GM10248 (cell line): ENCODE measurements around the gene PIP5K1B.

Experiments
- CTCF ChIA-PET: fragments of 300-600 bp; sonication (Branson Sonifier 250); formaldehyde crosslinking; extraction: SDS; loops from one replicate; lab custom pipeline; 2021; ENCODE audit warnings: antibody characterized with exemption; lab: Yijun Ruan, JAX
- POLR2A ChIA-PET: fragments of 350-650 bp; sonication (Branson Sonifier 250); formaldehyde crosslinking; extraction: SDS; loops from one replicate; lab custom pipeline; 2020; ENCODE audit warnings: antibody characterized with exemption; lab: Yijun Ruan, JAX
- DNase-seq: peaks from one replicate; pipeline ENCODE4 v3.0.0; 2012; ENCODE audit errors: extremely low spot score
- TF ChIP-seq, protein P1 (sequence below): IDR thresholded peaks from 2 replicates; pipeline ENCODE4 v1.5.1; 2012; ENCODE audit warnings: mild to moderate bottlenecking, low read depth; ENCODE audit errors: extremely low read depth, missing control alignments, control extremely low read depth

Gene PIP5K1B

DNA sequence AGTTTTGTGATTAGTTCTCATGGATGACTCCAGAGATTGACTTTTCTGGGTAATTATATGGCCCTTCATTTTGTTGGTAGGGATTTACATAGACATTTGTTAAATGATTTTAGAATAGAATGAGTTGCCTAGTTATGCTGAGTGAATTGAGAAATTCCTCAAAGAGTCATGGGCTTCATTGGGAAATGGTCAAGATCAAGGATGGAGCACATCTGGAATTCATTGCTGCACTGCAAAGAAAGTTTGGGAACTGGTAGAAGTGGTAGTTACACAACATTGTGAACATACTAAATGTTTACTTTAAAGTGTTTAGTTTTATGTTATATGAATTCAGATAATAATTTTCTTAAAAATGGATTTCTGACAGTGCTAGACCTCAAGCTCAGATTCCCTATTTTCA lies 46.5 kb downstream of the PIP5K1B start:
- ChIA-PET CTCF (interaction anchor here (0.9 to 1.8 kb wide), 6 partner anchors 9 to 178 kb away, joined by 3 to 6 read pairs (median 3); no protein-coding TSS in a partner anchor), POLR2A (no interaction called here)
- TF ChIP-seq, protein P1, sequence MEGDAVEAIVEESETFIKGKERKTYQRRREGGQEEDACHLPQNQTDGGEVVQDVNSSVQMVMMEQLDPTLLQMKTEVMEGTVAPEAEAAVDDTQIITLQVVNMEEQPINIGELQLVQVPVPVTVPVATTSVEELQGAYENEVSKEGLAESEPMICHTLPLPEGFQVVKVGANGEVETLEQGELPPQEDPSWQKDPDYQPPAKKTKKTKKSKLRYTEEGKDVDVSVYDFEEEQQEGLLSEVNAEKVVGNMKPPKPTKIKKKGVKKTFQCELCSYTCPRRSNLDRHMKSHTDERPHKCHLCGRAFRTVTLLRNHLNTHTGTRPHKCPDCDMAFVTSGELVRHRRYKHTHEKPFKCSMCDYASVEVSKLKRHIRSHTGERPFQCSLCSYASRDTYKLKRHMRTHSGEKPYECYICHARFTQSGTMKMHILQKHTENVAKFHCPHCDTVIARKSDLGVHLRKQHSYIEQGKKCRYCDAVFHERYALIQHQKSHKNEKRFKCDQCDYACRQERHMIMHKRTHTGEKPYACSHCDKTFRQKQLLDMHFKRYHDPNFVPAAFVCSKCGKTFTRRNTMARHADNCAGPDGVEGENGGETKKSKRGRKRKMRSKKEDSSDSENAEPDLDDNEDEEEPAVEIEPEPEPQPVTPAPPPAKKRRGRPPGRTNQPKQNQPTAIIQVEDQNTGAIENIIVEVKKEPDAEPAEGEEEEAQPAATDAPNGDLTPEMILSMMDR, result no peak
- DNase-seq, result no peak

DNA sequence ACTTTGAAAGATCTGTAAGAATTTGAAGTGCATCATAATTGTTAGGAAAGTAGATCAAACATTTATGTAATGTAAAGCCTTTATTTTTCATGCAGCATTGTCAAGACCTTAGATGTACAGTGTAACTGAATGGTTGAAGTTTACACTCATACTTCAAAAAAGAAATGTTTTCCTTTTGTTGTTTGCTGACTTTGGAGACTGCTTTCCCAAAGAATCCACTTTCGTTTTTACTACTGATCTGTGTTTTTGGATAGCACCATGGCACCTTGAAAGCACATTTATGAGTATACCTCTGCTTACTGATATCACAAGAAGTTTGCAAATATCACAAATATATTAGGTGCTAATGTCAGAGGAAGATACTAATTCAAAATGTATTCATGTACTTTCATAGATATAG lies 50.0 kb downstream of the PIP5K1B start:
- no peak for DNase-seq
- TF ChIP-seq, protein P1, result no peak
- CTCF ChIA-PET, result interaction anchor here (1.4 kb wide), 1 partner anchor 25 kb away, joined by 4 read pairs; a partner anchor contains a TSS
- POLR2A ChIA-PET, result no interaction called here

DNA sequence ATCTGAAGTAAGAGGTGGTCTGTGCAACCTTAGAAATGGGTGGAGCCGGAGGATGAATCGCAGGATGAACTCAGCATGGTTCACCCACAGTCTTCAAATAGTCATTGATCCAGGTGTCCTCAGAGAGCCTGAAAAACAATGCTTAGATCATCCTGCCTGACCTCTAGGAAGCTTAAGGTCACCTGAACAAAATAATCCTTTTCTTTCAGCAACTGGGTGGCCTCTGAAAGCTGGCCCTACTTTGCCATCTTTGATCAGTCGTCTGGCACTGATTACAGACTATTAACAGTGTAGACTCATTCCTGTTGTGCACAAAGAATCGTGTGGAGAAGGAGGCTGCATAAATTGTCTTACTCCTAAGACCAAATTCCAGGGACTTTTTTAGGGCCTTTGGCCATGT lies 50.7 kb downstream of the PIP5K1B start:
- DNase-seq, result no peak
- POLR2A ChIA-PET, result no interaction called here
- CTCF ChIA-PET, result interaction anchor here (1.4 to 1.6 kb wide), 2 partner anchors 22 to 24 kb away, joined by 4 read pairs; a partner anchor contains a TSS

DNA sequence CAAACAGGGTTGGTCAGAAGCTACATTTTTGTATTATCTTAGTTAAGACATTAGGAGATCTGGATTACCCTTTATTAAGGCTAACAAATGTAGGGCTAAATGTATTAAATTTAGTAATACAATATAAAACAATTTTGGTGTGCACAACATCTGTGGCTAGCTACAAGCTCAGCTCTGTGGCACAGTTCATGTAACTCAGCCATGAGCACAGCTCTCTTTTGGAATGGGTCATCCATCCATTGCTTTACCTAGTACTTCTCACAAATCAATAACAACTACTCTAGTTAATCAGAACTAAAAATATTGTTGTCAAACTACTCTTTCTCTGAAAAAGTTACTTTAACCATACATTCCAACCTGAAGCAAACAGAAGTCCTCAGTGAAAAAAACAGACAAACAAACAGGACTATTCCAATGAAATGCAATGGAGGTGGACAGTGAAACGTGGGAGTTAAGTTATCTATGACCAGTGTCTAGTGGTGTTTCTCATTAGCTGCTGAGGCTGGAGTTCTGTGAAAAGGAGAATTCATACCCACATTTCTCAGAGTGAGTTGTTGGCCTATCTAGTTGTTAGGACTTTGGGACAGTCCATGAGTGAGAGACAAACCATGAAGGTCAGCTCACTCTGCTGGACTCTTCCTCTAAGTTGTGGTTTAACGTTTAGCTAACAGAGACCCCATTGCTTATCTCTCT lies 55.1 kb downstream of the PIP5K1B start:
- POLR2A ChIA-PET, result no interaction called here
- DNase-seq, result no peak
- TF ChIP-seq, protein P1, result no peak
- CTCF ChIA-PET, result interaction anchor here (0.9 to 3.2 kb wide), 6 partner anchors 9 to 177 kb away, joined by 3 to 16 read pairs (median 4); no protein-coding TSS in a partner anchor

More for the DNA sequence above, 50.7 kb downstream of the PIP5K1B start:
- TF ChIP-seq, protein P1, result no peak

DNA sequence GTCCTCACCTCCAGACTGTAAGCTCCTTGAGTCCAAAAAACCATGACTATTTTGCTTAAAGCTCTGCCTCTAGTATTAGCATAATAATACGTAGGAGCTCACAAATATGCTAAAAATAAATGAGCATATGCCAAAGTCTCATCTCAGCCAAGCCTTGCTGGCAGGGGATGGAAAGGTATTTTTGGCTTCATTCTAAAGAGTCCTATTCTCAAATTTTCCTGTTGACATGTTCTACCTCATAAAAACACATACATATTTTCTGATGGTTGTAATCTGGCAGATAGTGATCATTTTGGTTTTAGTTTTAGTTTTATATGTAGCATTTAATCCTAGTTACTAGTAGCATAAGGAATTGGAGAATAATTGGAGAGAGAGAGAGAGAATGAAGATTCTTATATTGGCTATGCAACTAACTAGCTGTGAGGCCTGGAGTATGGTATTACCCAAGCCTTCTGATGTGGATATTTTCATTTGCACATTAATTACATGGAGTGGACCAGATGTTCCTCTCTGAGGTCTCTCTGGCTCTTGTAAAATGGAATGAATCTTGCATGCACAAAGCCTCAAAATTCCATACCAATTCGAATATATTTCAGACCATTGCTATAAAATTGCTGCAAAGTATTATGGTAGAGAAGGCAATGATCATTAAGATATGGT lies 55.8 kb downstream of the PIP5K1B start:
- ChIA-PET POLR2A (no interaction called here), CTCF (interaction anchor here (0.9 to 3.2 kb wide), 7 partner anchors 10 to 178 kb away, joined by 3 to 16 read pairs (median 5); no protein-coding TSS in a partner anchor)
- TF ChIP-seq, protein P1, result no peak
- no peak for DNase-seq

DNA sequence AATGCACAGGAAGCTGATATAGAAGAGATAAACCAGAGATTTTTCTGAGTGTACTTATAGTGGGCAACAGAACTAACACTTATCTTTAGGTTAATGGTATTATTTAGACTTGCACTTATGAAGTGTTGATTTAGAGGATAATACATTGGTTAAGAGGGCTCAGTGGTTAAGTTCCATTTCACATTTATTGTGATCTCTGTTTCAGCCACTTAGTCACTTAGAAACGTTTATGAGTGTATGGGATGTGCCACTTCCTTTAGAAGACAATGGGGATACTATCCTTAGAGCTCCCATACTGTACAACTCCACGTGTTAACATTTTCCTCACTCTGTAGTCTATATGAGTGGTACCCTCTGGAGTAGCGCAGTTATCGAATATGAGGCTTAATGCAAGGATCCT lies 57.5 kb downstream of the PIP5K1B start:
- ChIA-PET CTCF (interaction anchor here (1.0 to 3.2 kb wide), 4 partner anchors 8 to 20 kb away, joined by 4 to 16 read pairs (median 6); a partner anchor contains a TSS), POLR2A (no interaction called here)
- no peak for DNase-seq
- TF ChIP-seq, protein P1, result no peak
